ENCODE results near the gene LRRTM4. TPM values are rescaled to one million over a fixed set of nuclear protein-coding genes. Genes with fewer than 3 reads are reported as not detected.

The LRRTM4 gene
- total RNA-seq, 1 experiment from 2014 or later = 9.4 TPM

GRCh38 chr2:76812156-76812555 is 710.0 kb downstream of the LRRTM4 start (continued):
- TF ChIP-seq STAT6 (CRISPR knock-in tag; conservative IDR thresholded peaks at IDR 0.05; ENCODE audit: low read depth) = no peak

GRCh38 chr2:76809136-76809535 is 713.0 kb downstream of the LRRTM4 start:
- peaks cover 17% of the 10 kb centered on the region for H3K4me1 Mint-ChIP-seq
- no peaks in the 10 kb centered on the region for H3K36me3 Mint-ChIP-seq
- no peak overlapping the region for H3K4me3 Mint-ChIP-seq
- TF ChIP-seq NFE2L1 (CRISPR knock-in tag; IDR thresholded peaks at IDR 0.05) (no peak), ELF4 (CRISPR knock-in tag; IDR thresholded peaks at IDR 0.05; ENCODE audit: low read depth) (no peak), IRF2 (CRISPR knock-in tag; IDR thresholded peaks at IDR 0.05; ENCODE audit: borderline replicate concordance, low read depth) (no peak), NFATC4 (CRISPR knock-in tag; IDR thresholded peaks at IDR 0.05) (no peak), ZNF232 (CRISPR knock-in tag; IDR thresholded peaks at IDR 0.05) (no peak), PRDM15 (CRISPR knock-in tag; IDR thresholded peaks at IDR 0.05) (no peak), ERG (CRISPR knock-in tag; IDR thresholded peaks at IDR 0.05) (no peak), ZNF219 (CRISPR knock-in tag; IDR thresholded peaks at IDR 0.05; ENCODE audit: borderline replicate concordance) (no peak), NR1H2 (CRISPR knock-in tag; IDR thresholded peaks at IDR 0.05) (no peak), ZNF396 (CRISPR knock-in tag; IDR thresholded peaks at IDR 0.05; ENCODE audit: borderline replicate concordance) (no peak), FOXP4 (CRISPR knock-in tag; IDR thresholded peaks at IDR 0.05) (no peak), IRF1 (CRISPR knock-in tag; IDR thresholded peaks at IDR 0.05) (no peak), ZNF512 (CRISPR knock-in tag; IDR thresholded peaks at IDR 0.05; ENCODE audit: borderline replicate concordance) (no peak), ZMAT4 (CRISPR knock-in tag; IDR thresholded peaks at IDR 0.05) (no peak), AFF4 (CRISPR knock-in tag; IDR thresholded peaks at IDR 0.05; ENCODE audit: borderline replicate concordance) (no peak)
- no peak for ATAC-seq
- POLR2A ChIA-PET = no interaction called here
- no peak for DNase-seq (ENCODE audit: low spot score)
- CTCF ChIA-PET = no interaction called here
- no peaks in the 10 kb centered on the region for H3K9me3 Mint-ChIP-seq
- no peak overlapping the region; the same call in 1 of the 2 replicates for H3K27ac Mint-ChIP-seq
- no peaks in the 10 kb centered on the region for H3K27me3 Mint-ChIP-seq (ENCODE audit: low read depth)

All from WTC11 (cell line).